Measurements from ENCODE around the gene POLR3B.

POLR3B gene

DNA sequence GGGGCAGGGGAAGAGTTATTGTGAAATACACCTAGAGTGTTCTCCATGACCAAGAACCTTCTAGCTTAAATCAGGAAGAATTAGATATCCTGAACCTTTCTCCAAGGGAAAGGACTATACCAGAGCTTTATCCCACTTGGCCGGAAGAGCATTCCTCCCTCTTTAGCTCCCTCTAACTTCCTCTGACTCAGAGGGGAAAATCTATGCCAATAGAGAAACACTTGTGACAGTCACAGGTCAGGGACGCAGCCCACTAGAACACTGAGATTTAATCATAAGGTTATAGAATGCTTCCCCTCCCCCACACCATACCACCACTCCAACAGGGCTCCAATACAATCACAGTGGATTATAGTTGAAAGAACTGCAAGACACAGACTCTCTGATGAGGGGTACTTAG is 169.8 kb downstream of the POLR3B start:
- no peak overlapping the region for H3K4me3 ChIP-seq
- TF ChIP-seq FOXP2 (optimal IDR thresholded peaks at IDR 0.05; ENCODE audit: control extremely low read depth, extremely low read length, insufficient read depth) (no peak), POLR2AphosphoS5 (IDR thresholded peaks at IDR 0.05; ENCODE audit: borderline replicate concordance, low read depth, low read length) (no peak), EZH2 (IDR thresholded peaks at IDR 0.05) (no peak)
- no peak for DNase-seq (ENCODE audit: low read depth, low spot score)
- H3K36me3 ChIP-seq (ENCODE audit: insufficient read depth, low read length), result no peaks in the 10 kb centered on the region
- H3K27ac ChIP-seq, result no peak overlapping the region
- no peak overlapping the region for H3K9ac ChIP-seq (ENCODE audit: insufficient read length)
- no peaks in the 10 kb centered on the region for H3K9me3 ChIP-seq (ENCODE audit: low read depth, low read length)

- no peak for DNase-seq (ENCODE audit: low read depth, low spot score)
- H3K4me3 ChIP-seq, result no peak overlapping the region
- no peak overlapping the region for H3K9ac ChIP-seq (ENCODE audit: insufficient read length)
- TF ChIP-seq POLR2AphosphoS5 (IDR thresholded peaks at IDR 0.05; ENCODE audit: borderline replicate concordance, low read depth, low read length) (no peak), EZH2 (IDR thresholded peaks at IDR 0.05) (no peak), FOXP2 (optimal IDR thresholded peaks at IDR 0.05; ENCODE audit: control extremely low read depth, extremely low read length, insufficient read depth) (no peak)
- H3K27ac ChIP-seq, result no peak overlapping the region
- no peaks in the 10 kb centered on the region for H3K9me3 ChIP-seq (ENCODE audit: low read depth, low read length)
- no peaks in the 10 kb centered on the region for H3K36me3 ChIP-seq (ENCODE audit: insufficient read depth, low read length)
These were observed 183.7 kb downstream of the POLR3B start for GRCh38 chr12:106541201-106541600.

DNA sequence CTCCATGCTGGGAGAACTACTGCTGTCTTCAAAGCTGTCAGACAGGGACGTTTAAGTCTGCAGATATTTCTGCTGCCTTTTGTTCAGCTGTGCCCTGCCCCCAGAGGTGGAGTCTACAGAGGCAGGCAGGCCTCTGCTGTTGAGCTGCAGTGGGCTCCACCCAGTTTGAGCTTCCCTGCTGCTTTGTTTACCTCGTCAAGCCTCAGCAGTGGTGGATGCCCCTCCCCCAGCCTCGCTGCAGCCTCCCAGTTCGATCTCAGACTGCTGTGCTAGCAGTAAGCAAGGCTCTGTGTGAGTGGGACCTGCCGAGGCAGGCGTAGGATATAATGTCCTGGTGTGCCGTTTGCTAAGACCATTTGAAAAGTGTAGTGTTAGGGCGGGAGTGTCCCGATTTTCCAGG is 193.9 kb downstream of the POLR3B start:
- no peaks in the 10 kb centered on the region for H3K36me3 ChIP-seq (ENCODE audit: insufficient read depth, low read length)

DNA sequence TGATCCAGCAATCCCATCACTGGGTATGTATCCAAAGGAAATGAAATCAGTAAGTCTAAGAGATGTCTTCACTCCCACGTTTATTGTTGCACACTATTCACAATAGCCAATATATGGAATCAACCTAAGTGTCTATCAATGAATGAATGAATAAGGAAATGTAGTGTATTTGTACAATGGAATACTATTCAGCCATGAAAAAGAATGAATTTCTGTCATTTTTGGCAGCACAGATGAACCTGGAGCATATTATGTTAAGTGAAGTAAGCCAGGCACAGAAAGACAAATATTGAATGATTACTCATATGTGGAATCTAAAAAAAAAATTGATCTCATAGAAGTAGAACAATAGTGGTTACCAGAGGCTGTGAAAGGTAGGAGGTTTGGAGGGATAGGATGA is 194.7 kb downstream of the POLR3B start:
- Histone ChIP-seq H3K4me3 (no peak overlapping the region), H3K27ac (no peak overlapping the region), H3K36me3 (ENCODE audit: insufficient read depth, low read length) (no peaks in the 10 kb centered on the region), H3K9me3 (ENCODE audit: low read depth, low read length) (no peaks in the 10 kb centered on the region), H3K9ac (ENCODE audit: insufficient read length) (no peak overlapping the region)
- no peak for DNase-seq (ENCODE audit: low read depth, low spot score)
- no peak for TF ChIP-seq FOXP2 (optimal IDR thresholded peaks at IDR 0.05; ENCODE audit: control extremely low read depth, extremely low read length, insufficient read depth)
- TF ChIP-seq POLR2AphosphoS5 (IDR thresholded peaks at IDR 0.05; ENCODE audit: borderline replicate concordance, low read depth, low read length), result no peak
- no peak for TF ChIP-seq EZH2 (IDR thresholded peaks at IDR 0.05)

More for the DNA sequence above, 193.9 kb downstream of the POLR3B start:
- H3K9ac ChIP-seq (ENCODE audit: insufficient read length), result no peak overlapping the region
- no peaks in the 10 kb centered on the region for H3K9me3 ChIP-seq (ENCODE audit: low read depth, low read length)
- TF ChIP-seq EZH2 (IDR thresholded peaks at IDR 0.05) (no peak), FOXP2 (optimal IDR thresholded peaks at IDR 0.05; ENCODE audit: control extremely low read depth, extremely low read length, insufficient read depth) (no peak), POLR2AphosphoS5 (IDR thresholded peaks at IDR 0.05; ENCODE audit: borderline replicate concordance, low read depth, low read length) (no peak)
- H3K4me3 ChIP-seq, result no peak overlapping the region
- H3K27ac ChIP-seq, result no peak overlapping the region
- no peak for DNase-seq (ENCODE audit: low read depth, low spot score)
